OCI-LY7 (cell line): ENCODE data around the gene NCK2. TPM values are rescaled to one million over a fixed set of nuclear protein-coding genes. Genes with fewer than 3 reads are reported as not detected.

ENCODE experiments used
- BruUV-seq: library from RNA; stranded (reverse); fragments of 400-500 nt; replicated peaks from 2 replicates; lab custom pipeline; 2021; lab: Mats Ljungman, UMichigan
- CTCF ChIA-PET: fragments of 300-600 bp; sonication (Branson Sonifier 250); formaldehyde crosslinking; loops from one replicate; lab custom pipeline; 2022; ENCODE audit warnings: antibody characterized with exemption; ENCODE audit not compliant: unreplicated experiment; lab: Charles Lee
- POLR2A ChIA-PET: fragments of 300-600 bp; sonication (Branson Sonifier 250); formaldehyde crosslinking; loops from one replicate; lab custom pipeline; 2022; ENCODE audit warnings: antibody characterized with exemption; lab: Charles Lee
- DNase-seq: peaks from one replicate; pipeline ENCODE4 v3.0.0-alpha.2; 2015; ENCODE audit warnings: low spot score
- H2AFZ ChIP-seq: fragments of 200-600 bp; sonication (generic), shearing (Covaris generic); 2 replicates; pipeline ENCODE4 v1.6.1; 2014; ENCODE audit warnings: mild to moderate bottlenecking, antibody characterized with exemption, low read length, moderate library complexity
- H3K27ac ChIP-seq: fragments of 200-600 bp; sonication (generic); 2 replicates; pipeline ENCODE4 v1.5.1; 2014; ENCODE audit warnings: mixed run types, low read depth, mild to moderate bottlenecking, moderate library complexity, low read length, inconsistent platforms; ENCODE audit not compliant: poor library complexity, severe bottlenecking
- H3K36me3 ChIP-seq: fragments of 200-600 bp; sonication (generic); 2 replicates; pipeline ENCODE4 v1.6.1; 2014; ENCODE audit warnings: mild to moderate bottlenecking, antibody characterized with exemption, low read length, moderate library complexity, mixed read lengths; ENCODE audit not compliant: insufficient read depth
- H3K4me1 ChIP-seq: fragments of 200-600 bp; sonication (generic); 2 replicates; pipeline ENCODE4 v1.5.1; 2014; ENCODE audit warnings: mild to moderate bottlenecking, low read length; ENCODE audit not compliant: insufficient read depth, poor library complexity, severe bottlenecking
- H3K4me2 ChIP-seq: fragments of 200-600 bp; sonication (generic); 2 replicates; pipeline ENCODE4 v1.6.1; 2014; ENCODE audit warnings: mild to moderate bottlenecking, low read length
- H3K4me3 ChIP-seq: fragments of 200-600 bp; sonication (generic); 2 replicates; pipeline ENCODE4 v1.5.1; 2014; ENCODE audit warnings: mild to moderate bottlenecking, low read depth, low read length; ENCODE audit not compliant: poor library complexity, severe bottlenecking
- H3K79me2 ChIP-seq: fragments of 200-600 bp; sonication (generic); 2 replicates; pipeline ENCODE4 v1.6.1; 2016; ENCODE audit warnings: low read depth, mild to moderate bottlenecking, low read length, moderate library complexity, mixed read lengths; ENCODE audit not compliant: insufficient read depth
- H3K9me2 ChIP-seq: fragments of 200-600 bp; sonication (generic); 2 replicates; pipeline ENCODE4 v1.6.1; 2016; ENCODE audit warnings: mild to moderate bottlenecking, low read length, mixed read lengths; ENCODE audit not compliant: insufficient read depth
- H3K9me3 ChIP-seq: fragments of 200-600 bp; sonication (generic); 2 replicates; pipeline ENCODE4 v1.6.1; 2014; ENCODE audit warnings: mild to moderate bottlenecking, mixed run types, low read length, mixed read lengths
- H4K20me1 ChIP-seq: fragments of 200-600 bp; sonication (generic); 2 replicates; pipeline ENCODE4 v1.6.1; 2014; ENCODE audit warnings: mild to moderate bottlenecking, antibody characterized with exemption, low read length, moderate library complexity, mixed read lengths; ENCODE audit not compliant: insufficient read depth
- CTCF ChIP-seq: fragments of 200-600 bp; sonication (generic); conservative IDR thresholded peaks from 2 replicates; pipeline ENCODE4 v1.5.1; 2014; ENCODE audit warnings: mild to moderate bottlenecking, antibody characterized with exemption, low read length, moderate library complexity, mixed read lengths
- EZH2phosphoT487 ChIP-seq: fragments of 200-600 bp; sonication (generic); IDR thresholded peaks from 2 replicates; pipeline ENCODE4 v1.6.1; 2018; ENCODE audit warnings: low read depth, borderline replicate concordance, mild to moderate bottlenecking, mixed run types, antibody characterized with exemption, low read length, moderate library complexity, mixed read lengths
- intact Hi-C: fragments of 100-400 bp; cut with micrococcal nuclease; formaldehyde crosslinking; loops from one replicate; pipeline ENCODE4 v1.10.0; 2022; ENCODE audit not compliant: unreplicated experiment
- total RNA-seq, 2 experiments: library from RNA; depleted of rRNA in 1 of 2; stranded (reverse); fragments of >200 nt in 1 of 2; shearing (Covaris generic) in 1 of 2; gene quantifications; 2 replicates each; pipeline ENCODE4 v1.2.3, GENCODE V29; 2014 to 2022

NCK2 gene
- total RNA-seq, 2 experiments from 2014 or later: 23.4 to 34.2 TPM

GRCh38 chr2:105711394-105711793 lies 33.3 kb upstream of the NCK2 start:
- no peak overlapping the region for H2AFZ ChIP-seq
- H3K9me2 ChIP-seq: no peaks in the 10 kb centered on the region
- H3K36me3 ChIP-seq: no peaks in the 10 kb centered on the region
- no peaks in the 10 kb centered on the region for H3K4me1 ChIP-seq
- no peak overlapping the region for H3K4me2 ChIP-seq
- no peak for DNase-seq
- no peaks in the 10 kb centered on the region for H3K79me2 ChIP-seq
- H3K9me3 ChIP-seq: no peaks in the 10 kb centered on the region
- intact Hi-C loops: no loop called here
- TF ChIP-seq CTCF (no peak), EZH2phosphoT487 (no peak)
- no TSS peak for BruUV-seq
- H4K20me1 ChIP-seq: no peaks in the 10 kb centered on the region
- no peak overlapping the region for H3K27ac ChIP-seq
- ChIA-PET POLR2A (interaction anchor here (1.6 kb wide), 1 partner anchor 36 kb away, joined by 3 read pairs; no protein-coding TSS in a partner anchor), CTCF (no interaction called here)
- H3K4me3 ChIP-seq: no peak overlapping the region

GRCh38 chr2:105712166-105712915 lies 32.4 kb upstream of the NCK2 start:
- Histone ChIP-seq H3K9me3 (no peaks in the 10 kb centered on the region), H3K36me3 (no peaks in the 10 kb centered on the region), H3K4me2 (no peak overlapping the region), H3K4me1 (no peaks in the 10 kb centered on the region), H3K27ac (no peak overlapping the region), H3K9me2 (no peaks in the 10 kb centered on the region), H2AFZ (no peak overlapping the region), H4K20me1 (no peaks in the 10 kb centered on the region), H3K4me3 (no peak overlapping the region), H3K79me2 (no peaks in the 10 kb centered on the region)
- ChIA-PET POLR2A (interaction anchor here (0.5 to 1.6 kb wide), 4 partner anchors 14 to 145 kb away, joined by 3 to 4 read pairs (median 3); no protein-coding TSS in a partner anchor), CTCF (interaction anchor here (0.6 kb wide), 1 partner anchor 201 kb away, joined by 3 read pairs; no protein-coding TSS in a partner anchor)
- TF ChIP-seq CTCF (no peak), EZH2phosphoT487 (no peak)
- intact Hi-C loops: no loop called here
- no peak for DNase-seq
- BruUV-seq: no TSS peak
